OCI-LY1 (cell line): ENCODE measurements around the gene FHIT.

Experiments used
- H2AFZ ChIP-seq: fragments of 200-600 bp; sonication (generic), shearing (Covaris generic); 2 replicates; pipeline ENCODE4 v1.6.0; 2014; ENCODE audit warnings: antibody characterized with exemption, mild to moderate bottlenecking, low read length
- H3F3A ChIP-seq: fragments of 200-600 bp; sonication (generic), shearing (Covaris generic); 2 replicates; pipeline ENCODE4 v1.6.0; 2014; ENCODE audit warnings: mild to moderate bottlenecking, antibody characterized with exemption, low read length, moderate library complexity; ENCODE audit not compliant: insufficient read depth
- H3K27ac ChIP-seq: fragments of 200-600 bp; sonication (generic); 2 replicates; pipeline ENCODE4 v1.5.1; 2014; ENCODE audit warnings: low read length, mixed run types, mild to moderate bottlenecking, low read depth; ENCODE audit not compliant: poor library complexity, severe bottlenecking
- H3K27me3 ChIP-seq: fragments of 200-600 bp; sonication (generic); 2 replicates; pipeline ENCODE4 v1.6.0; 2014; ENCODE audit warnings: antibody characterized with exemption, mild to moderate bottlenecking, low read length, moderate library complexity; ENCODE audit not compliant: insufficient read depth
- H3K36me3 ChIP-seq: fragments of 200-600 bp; sonication (generic); 2 replicates; pipeline ENCODE4 v1.6.1; 2014; ENCODE audit warnings: mild to moderate bottlenecking, antibody characterized with exemption, low read length, moderate library complexity, mixed read lengths; ENCODE audit not compliant: insufficient read depth
- H3K4me1 ChIP-seq: fragments of 200-600 bp; sonication (generic); 2 replicates; pipeline ENCODE4 v1.5.1; 2014; ENCODE audit warnings: mild to moderate bottlenecking, low read length, moderate library complexity; ENCODE audit not compliant: insufficient read depth, severe bottlenecking
- H3K4me2 ChIP-seq: fragments of 200-600 bp; sonication (generic), shearing (Covaris generic); 2 replicates; pipeline ENCODE4 v1.6.1; 2014; ENCODE audit warnings: low read length
- H3K4me3 ChIP-seq: fragments of 200-600 bp; sonication (generic); 2 replicates; pipeline ENCODE4 v1.5.1; 2014; ENCODE audit warnings: low read length, low read depth, mild to moderate bottlenecking, mixed read lengths; ENCODE audit not compliant: poor library complexity, severe bottlenecking
- H3K79me2 ChIP-seq: fragments of 200-600 bp; shearing (Covaris generic); 2 replicates; pipeline ENCODE4 v1.6.1; 2016; ENCODE audit warnings: mixed run types, low read length, mixed read lengths; ENCODE audit not compliant: insufficient read depth
- H3K9ac ChIP-seq: fragments of 200-600 bp; sonication (generic), shearing (Covaris generic); 2 replicates; pipeline ENCODE4 v1.6.1; 2014; ENCODE audit warnings: mild to moderate bottlenecking, low read length, mixed read lengths
- H3K9me2 ChIP-seq: fragments of 200-600 bp; sonication (generic), shearing (Covaris generic); 2 replicates; pipeline ENCODE4 v1.6.1; 2014; ENCODE audit warnings: low read depth, mild to moderate bottlenecking, low read length, mixed read lengths
- H3K9me3 ChIP-seq: fragments of 200-600 bp; shearing (Covaris generic); 2 replicates; pipeline ENCODE4 v1.6.1; 2014; ENCODE audit warnings: low read length, mixed read lengths
- H4K20me1 ChIP-seq: fragments of 200-600 bp; sonication (generic), shearing (Covaris generic); 2 replicates; pipeline ENCODE4 v1.6.0; 2016; ENCODE audit warnings: mild to moderate bottlenecking, low read length; ENCODE audit not compliant: insufficient read depth
- EZH2 ChIP-seq: fragments of 200-600 bp; sonication (generic), shearing (Covaris generic); IDR thresholded peaks from 2 replicates; pipeline ENCODE4 v1.8.0; 2017; ENCODE audit warnings: borderline replicate concordance, mixed run types, mild to moderate bottlenecking, antibody characterized with exemption, low read length, moderate library complexity, mixed read lengths
- TF ChIP-seq, protein P1 (sequence below): fragments of 200-600 bp; sonication (generic), shearing (Covaris generic); IDR thresholded peaks from 2 replicates; pipeline ENCODE4 v1.5.1; 2017; ENCODE audit warnings: mild to moderate bottlenecking, antibody characterized with exemption, low read length, moderate library complexity, mixed read lengths

The FHIT gene

DNA sequence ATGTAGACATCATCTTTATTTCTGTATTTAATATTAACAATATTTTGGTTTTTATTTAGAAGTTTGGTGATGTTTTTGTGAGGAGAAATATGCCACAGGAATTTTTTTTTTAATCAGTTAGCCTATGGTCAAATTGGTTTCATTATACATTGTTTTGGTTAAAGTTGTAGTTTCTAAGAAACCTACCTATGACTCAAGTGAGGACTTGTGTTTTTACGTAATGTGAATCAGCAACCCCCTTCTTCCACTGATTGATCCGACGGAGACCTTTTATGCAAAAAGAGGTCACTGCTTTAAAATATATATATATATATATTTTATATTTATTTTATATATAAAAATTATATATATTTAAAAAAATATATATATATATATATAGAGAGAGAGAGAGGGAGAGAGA lies 698.1 kb downstream of the FHIT start:
- H3K27me3 ChIP-seq, result no peaks in the 10 kb centered on the region
- TF ChIP-seq EZH2, result no peak
- TF ChIP-seq, protein P1, sequence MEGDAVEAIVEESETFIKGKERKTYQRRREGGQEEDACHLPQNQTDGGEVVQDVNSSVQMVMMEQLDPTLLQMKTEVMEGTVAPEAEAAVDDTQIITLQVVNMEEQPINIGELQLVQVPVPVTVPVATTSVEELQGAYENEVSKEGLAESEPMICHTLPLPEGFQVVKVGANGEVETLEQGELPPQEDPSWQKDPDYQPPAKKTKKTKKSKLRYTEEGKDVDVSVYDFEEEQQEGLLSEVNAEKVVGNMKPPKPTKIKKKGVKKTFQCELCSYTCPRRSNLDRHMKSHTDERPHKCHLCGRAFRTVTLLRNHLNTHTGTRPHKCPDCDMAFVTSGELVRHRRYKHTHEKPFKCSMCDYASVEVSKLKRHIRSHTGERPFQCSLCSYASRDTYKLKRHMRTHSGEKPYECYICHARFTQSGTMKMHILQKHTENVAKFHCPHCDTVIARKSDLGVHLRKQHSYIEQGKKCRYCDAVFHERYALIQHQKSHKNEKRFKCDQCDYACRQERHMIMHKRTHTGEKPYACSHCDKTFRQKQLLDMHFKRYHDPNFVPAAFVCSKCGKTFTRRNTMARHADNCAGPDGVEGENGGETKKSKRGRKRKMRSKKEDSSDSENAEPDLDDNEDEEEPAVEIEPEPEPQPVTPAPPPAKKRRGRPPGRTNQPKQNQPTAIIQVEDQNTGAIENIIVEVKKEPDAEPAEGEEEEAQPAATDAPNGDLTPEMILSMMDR, result no peak
- no peaks in the 10 kb centered on the region for H3K36me3 ChIP-seq
- H2AFZ ChIP-seq, result no peak overlapping the region
- H3K27ac ChIP-seq, result no peak overlapping the region
- H3K9me2 ChIP-seq, result no peaks in the 10 kb centered on the region
- H4K20me1 ChIP-seq, result no peaks in the 10 kb centered on the region
- H3K79me2 ChIP-seq, result no peaks in the 10 kb centered on the region
- no peak overlapping the region for H3K9ac ChIP-seq
- H3K4me1 ChIP-seq, result peaks cover 32% of the 10 kb centered on the region
- H3K4me3 ChIP-seq, result no peak overlapping the region
- H3K9me3 ChIP-seq, result no peaks in the 10 kb centered on the region
- no peaks in the 10 kb centered on the region for H3F3A ChIP-seq
- H3K4me2 ChIP-seq, result no peak overlapping the region

- Histone ChIP-seq H3K9me3 (no peaks in the 10 kb centered on the region), H2AFZ (no peak overlapping the region), H3K36me3 (no peaks in the 10 kb centered on the region), H4K20me1 (no peaks in the 10 kb centered on the region), H3K4me3 (no peak overlapping the region), H3K79me2 (no peaks in the 10 kb centered on the region), H3K4me1 (peaks cover 36% of the 10 kb centered on the region), H3K27ac (peak overlapping the region; percentile 7), H3K27me3 (no peaks in the 10 kb centered on the region), H3K4me2 (no peak overlapping the region), H3K9ac (no peak overlapping the region), H3F3A (no peaks in the 10 kb centered on the region), H3K9me2 (no peaks in the 10 kb centered on the region)
- TF ChIP-seq, protein P1, result no peak
- TF ChIP-seq EZH2, result no peak
These were observed 698.7 kb downstream of the FHIT start for GRCh38 chr3:60552581-60552980.

- no peak overlapping the region for H3K9ac ChIP-seq
- H3K4me3 ChIP-seq, result no peak overlapping the region
- H3K79me2 ChIP-seq, result no peaks in the 10 kb centered on the region
- H3K4me1 ChIP-seq, result peaks cover 40% of the 10 kb centered on the region
- TF ChIP-seq EZH2, result no peak
- TF ChIP-seq, protein P1, result no peak
- H4K20me1 ChIP-seq, result no peaks in the 10 kb centered on the region
- no peaks in the 10 kb centered on the region for H3K9me2 ChIP-seq
- H3F3A ChIP-seq, result no peaks in the 10 kb centered on the region
- no peaks in the 10 kb centered on the region for H3K9me3 ChIP-seq
- no peak overlapping the region for H3K27ac ChIP-seq
- no peaks in the 10 kb centered on the region for H3K27me3 ChIP-seq
- no peak overlapping the region for H3K4me2 ChIP-seq
- no peaks in the 10 kb centered on the region for H3K36me3 ChIP-seq
- no peak overlapping the region for H2AFZ ChIP-seq
These were observed 699.6 kb downstream of the FHIT start for GRCh38 chr3:60551455-60552209.
